Stimulated activated CD4-positive, alpha-beta T cell treated with anti-CD3 and anti-CD28 coated beads, Interleukin-1b, Interleukin-23, amount 100 ng/mL, for 48 hours (primary cell): ENCODE measurements around the gene CCNL2.
"Not testable (repeated sequence)": the region's sequence is repeated elsewhere in the genome, so short reads cannot be mapped to it uniquely, and the experiment has no call there.

Experiments used
- DNase-seq: peaks from one replicate; pipeline ENCODE4 v3.0.0-alpha.2; 2020

Gene CCNL2

GRCh38 chr1:1432274-1432950 is 33.3 kb upstream of the CCNL2 start:
- DNase-seq = no peak

GRCh38 chr1:1431845-1432273 is 32.7 kb upstream of the CCNL2 start:
- no peak for DNase-seq

GRCh38 chr1:1430992-1431844 is 32.1 kb upstream of the CCNL2 start:
- no peak for DNase-seq

GRCh38 chr1:1430114-1430982 is 31.2 kb upstream of the CCNL2 start:
- DNase-seq = no peak

- DNase-seq = no peak
Observed at GRCh38 chr1:1429671-1430073, 30.5 kb upstream of the CCNL2 start.

GRCh38 chr1:1428967-1429366 is 29.8 kb upstream of the CCNL2 start:
- DNase-seq = not testable (repeated sequence)

GRCh38 chr1:1428174-1428573 is 29.0 kb upstream of the CCNL2 start:
- DNase-seq = no peak

GRCh38 chr1:1427820-1428148 is 28.6 kb upstream of the CCNL2 start:
- no peak for DNase-seq

- DNase-seq = no peak
Observed at GRCh38 chr1:1427106-1427819, 28.1 kb upstream of the CCNL2 start.

- no peak for DNase-seq
Observed at GRCh38 chr1:1426496-1427105, 27.5 kb upstream of the CCNL2 start.

GRCh38 chr1:1425753-1426495 is 26.8 kb upstream of the CCNL2 start:
- DNase-seq = no peak

GRCh38 chr1:1425426-1425752 is 26.3 kb upstream of the CCNL2 start:
- no peak for DNase-seq

GRCh38 chr1:1424707-1425106 is 25.6 kb upstream of the CCNL2 start:
- DNase-seq = no peak

GRCh38 chr1:1423245-1423597 is 24.1 kb upstream of the CCNL2 start:
- no peak for DNase-seq

- DNase-seq = no peak
Observed at GRCh38 chr1:1422465-1423244, 23.5 kb upstream of the CCNL2 start.

- DNase-seq = no peak
Observed at GRCh38 chr1:1421907-1422464, 22.9 kb upstream of the CCNL2 start.

- DNase-seq = no peak
Observed at GRCh38 chr1:1421147-1421906, 22.2 kb upstream of the CCNL2 start, which contains the start of gene ANKRD65. TSS of gene ANKRD65 (minus strand) at chr1:1421276. CDS start at chr1:1421005, 271 bp downstream.

GRCh38 chr1:1420654-1421141 is 21.6 kb upstream of the CCNL2 start:
- no peak for DNase-seq

- DNase-seq = no peak
Observed at GRCh38 chr1:1419813-1420653, 20.9 kb upstream of the CCNL2 start.
